Pancreas (tissue), 10 donors: ENCODE measurements around the gene WNT7A. TPM values are rescaled to one million over a fixed set of nuclear protein-coding genes. Genes with fewer than 3 reads are reported as not detected.

ENCODE experiments used
- ATAC-seq, 4 donors: fragments of 200-7000 bp; cut with Tn5 transposase; one replicate each; pipeline versions ENCODE4 v1.8.0 to v1.9.1; 2020; ENCODE audit warnings: mild to moderate bottlenecking in 4 of 4, moderate library complexity in 4 of 4
- DNase-seq, 6 donors: peaks; one replicate each; pipeline ENCODE4 v3.0.0-alpha.2; 2020
- FAIRE-seq: peaks from 2 replicates; lab custom pipeline; 2012; peaks lifted over from hg19 to GRCh38; lab: Jason Lieb, UNC
- H3K27ac ChIP-seq, 4 donors: fragments of 200-600 bp; sonication (generic); 1 replicate in 3 of 4; 2 replicates in 1 of 4; pipeline versions ENCODE4 v1.5.0 to v1.8.0; 2020
- H3K27me3 ChIP-seq, 4 donors: fragments of 200-600 bp; one replicate each; pipeline ENCODE4 v1.8.0; 2021
- H3K36me3 ChIP-seq, 3 donors: fragments of 200-600 bp; sonication (generic) in 1 of 3; one replicate each; pipeline versions ENCODE4 v1.5.0 to v1.8.0; 2020 to 2021
- H3K4me1 ChIP-seq, 3 donors: fragments of 200-600 bp; one replicate each; pipeline ENCODE4 v1.8.0; 2021
- H3K4me3 ChIP-seq, 4 donors: fragments of 200-600 bp; sonication (generic) in 2 of 4; one replicate each; pipeline versions ENCODE4 v1.5.0 to v1.8.0; 2020 to 2021
- H3K9me3 ChIP-seq, 4 donors: fragments of 200-600 bp; one replicate each; pipeline ENCODE4 v1.8.0; 2021
- WGBS, 2 donors: extraction: QIAGEN DNeasy Blood & Tissue Kit; methylation state at CpG; one replicate each; pipeline ENCODE4 v1.1.7; 2013; 5-methylcytosine and 5-hydroxymethylcytosine counted together
- intact Hi-C, 3 donors: fragments of 100-400 bp; cut with DNase I; formaldehyde crosslinking; loops; one replicate each; pipeline versions ENCODE4 v1.11.1 to v1.14.2; 2022
- polyA plus RNA-seq, 2 donors: library from polyadenylated mRNA; stranded (reverse); fragments of 200-250 nt; gene quantifications; one replicate each; pipeline ENCODE4 v1.2.3, GENCODE V29; 2013
- total RNA-seq, 6 donors: library from RNA; stranded (reverse); fragmentation: NEBNext Ultra II Directional in 4 of 6; extraction: Animal tissue kit (Norgen Biotek cat#: 25700) in 4 of 6; gene quantifications; one replicate each; pipeline versions ENCODE4 v1.2.1 to v1.2.4, GENCODE V29; 2021 to 2023
- TF ChIP-seq, protein P1 (sequence below), 4 donors: fragments of 200-600 bp; sonication (generic) in 3 of 4; IDR thresholded peaks; one replicate each; pipeline versions ENCODE4 v1.5.0 to v1.8.0; 2021; ENCODE audit warnings: antibody characterized with exemption in 4 of 4
- donor health status: healthy with polysubstance abuse.
- donor health status: DM: no; HTN: no; CAD: no; lungs with moderate emphysema.
- donor health status: DM: no; HTN: no; CAD: no.
- donor health status: control.
- donor health status: control.
- donor health status: Bipolar disorder and iron deficiency.
- donor health status: DM: yes; HTN: yes; CAD: no.
- donor health status: DM: no; HTN: no; CAD: no.
- donor health status: DM: no; HTN: no; CAD: no.
- donor health status: DM: yes; HTN: yes; CAD: no.

The WNT7A gene
- total and polyA plus RNA-seq, 8 donors: 0.04 to 0.31 (median 0.09) TPM; not detected in 1

DNA sequence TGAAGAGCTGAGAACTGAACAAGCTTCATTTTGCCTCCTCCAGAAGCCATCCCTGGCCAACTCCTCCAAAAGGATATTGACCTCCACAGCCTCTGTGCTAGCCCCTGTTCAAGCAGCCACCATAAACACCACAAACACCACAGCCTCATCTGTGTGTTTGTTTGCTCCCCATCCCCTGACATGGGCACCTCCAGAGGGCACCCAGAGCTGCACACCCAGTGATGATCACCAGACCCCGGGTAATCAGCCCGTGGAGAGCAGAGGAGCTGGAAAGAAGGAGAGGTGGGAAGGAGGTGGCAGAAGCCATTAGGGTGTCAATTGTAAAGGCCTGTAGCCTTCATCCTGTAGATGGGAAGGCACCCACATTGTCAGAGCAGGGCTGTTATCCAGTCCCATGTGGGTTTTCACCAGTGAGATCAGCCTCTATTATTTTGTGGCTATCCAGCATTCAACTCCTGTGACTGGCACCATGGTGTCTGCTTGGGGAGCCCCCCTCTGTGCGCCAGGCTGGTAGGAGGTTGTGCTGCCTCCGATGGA is 6.8 kb upstream of the WNT7A start:
- Histone ChIP-seq H3K36me3 (no peaks in the 10 kb centered on the region), H3K4me3 (no peak overlapping the region), H3K27me3 (no peaks in the 10 kb centered on the region), H3K4me1 (no peaks in the 10 kb centered on the region), H3K9me3 (no peaks in the 10 kb centered on the region), H3K27ac (no peak overlapping the region)
- DNase-seq (peak in 1 of 6 donors; percentile 1), FAIRE-seq (no peak), ATAC-seq (no peak)
- WGBS, 2 donors: 43 to 56% methylated on average over 4 of the region's 4 CpGs
- intact Hi-C loops: loop anchor here in 2 of 3 donors (5.0 to 10.0 kb wide), 2 partner anchors 229 to 392 kb away; no protein-coding TSS in a partner anchor
- TF ChIP-seq, protein P1, sequence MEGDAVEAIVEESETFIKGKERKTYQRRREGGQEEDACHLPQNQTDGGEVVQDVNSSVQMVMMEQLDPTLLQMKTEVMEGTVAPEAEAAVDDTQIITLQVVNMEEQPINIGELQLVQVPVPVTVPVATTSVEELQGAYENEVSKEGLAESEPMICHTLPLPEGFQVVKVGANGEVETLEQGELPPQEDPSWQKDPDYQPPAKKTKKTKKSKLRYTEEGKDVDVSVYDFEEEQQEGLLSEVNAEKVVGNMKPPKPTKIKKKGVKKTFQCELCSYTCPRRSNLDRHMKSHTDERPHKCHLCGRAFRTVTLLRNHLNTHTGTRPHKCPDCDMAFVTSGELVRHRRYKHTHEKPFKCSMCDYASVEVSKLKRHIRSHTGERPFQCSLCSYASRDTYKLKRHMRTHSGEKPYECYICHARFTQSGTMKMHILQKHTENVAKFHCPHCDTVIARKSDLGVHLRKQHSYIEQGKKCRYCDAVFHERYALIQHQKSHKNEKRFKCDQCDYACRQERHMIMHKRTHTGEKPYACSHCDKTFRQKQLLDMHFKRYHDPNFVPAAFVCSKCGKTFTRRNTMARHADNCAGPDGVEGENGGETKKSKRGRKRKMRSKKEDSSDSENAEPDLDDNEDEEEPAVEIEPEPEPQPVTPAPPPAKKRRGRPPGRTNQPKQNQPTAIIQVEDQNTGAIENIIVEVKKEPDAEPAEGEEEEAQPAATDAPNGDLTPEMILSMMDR (IDR thresholded peaks at IDR 0.05): no peak

DNA sequence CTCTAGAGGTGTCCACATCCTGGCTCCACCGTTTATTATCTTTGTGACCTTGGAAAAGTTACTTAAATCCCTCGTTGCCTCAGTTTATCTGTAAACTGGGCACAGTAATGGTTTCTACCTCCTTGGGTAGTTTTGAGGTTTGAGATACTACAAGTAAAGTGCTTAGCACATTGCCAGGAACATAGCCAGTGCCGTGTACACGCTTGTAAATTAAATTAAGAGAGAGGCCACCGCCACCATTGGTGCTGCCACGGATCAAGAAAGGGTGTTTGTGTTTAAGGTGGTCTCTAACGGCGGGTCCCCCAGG is 5.8 kb upstream of the WNT7A start:
- TF ChIP-seq, protein P1 (IDR thresholded peaks at IDR 0.05): no peak
- H3K4me1 ChIP-seq: no peaks in the 10 kb centered on the region
- H3K27ac ChIP-seq: no peak overlapping the region
- H3K27me3 ChIP-seq: peaks cover 0 to 5% (median 0%) of the 10 kb centered on the region in 4 donors
- H3K4me3 ChIP-seq: no peak overlapping the region
- intact Hi-C loops: loop anchor here in 2 of 3 donors (5.0 to 10.0 kb wide), 2 partner anchors 228 to 391 kb away; no protein-coding TSS in a partner anchor
- H3K36me3 ChIP-seq: no peaks in the 10 kb centered on the region
- DNase-seq (peak in 1 of 6 donors; percentile 2), FAIRE-seq (no peak), ATAC-seq (no peak)
- no peaks in the 10 kb centered on the region for H3K9me3 ChIP-seq
- WGBS, 2 donors: 17 to 20% methylated on average over 8 of the region's 8 CpGs

DNA sequence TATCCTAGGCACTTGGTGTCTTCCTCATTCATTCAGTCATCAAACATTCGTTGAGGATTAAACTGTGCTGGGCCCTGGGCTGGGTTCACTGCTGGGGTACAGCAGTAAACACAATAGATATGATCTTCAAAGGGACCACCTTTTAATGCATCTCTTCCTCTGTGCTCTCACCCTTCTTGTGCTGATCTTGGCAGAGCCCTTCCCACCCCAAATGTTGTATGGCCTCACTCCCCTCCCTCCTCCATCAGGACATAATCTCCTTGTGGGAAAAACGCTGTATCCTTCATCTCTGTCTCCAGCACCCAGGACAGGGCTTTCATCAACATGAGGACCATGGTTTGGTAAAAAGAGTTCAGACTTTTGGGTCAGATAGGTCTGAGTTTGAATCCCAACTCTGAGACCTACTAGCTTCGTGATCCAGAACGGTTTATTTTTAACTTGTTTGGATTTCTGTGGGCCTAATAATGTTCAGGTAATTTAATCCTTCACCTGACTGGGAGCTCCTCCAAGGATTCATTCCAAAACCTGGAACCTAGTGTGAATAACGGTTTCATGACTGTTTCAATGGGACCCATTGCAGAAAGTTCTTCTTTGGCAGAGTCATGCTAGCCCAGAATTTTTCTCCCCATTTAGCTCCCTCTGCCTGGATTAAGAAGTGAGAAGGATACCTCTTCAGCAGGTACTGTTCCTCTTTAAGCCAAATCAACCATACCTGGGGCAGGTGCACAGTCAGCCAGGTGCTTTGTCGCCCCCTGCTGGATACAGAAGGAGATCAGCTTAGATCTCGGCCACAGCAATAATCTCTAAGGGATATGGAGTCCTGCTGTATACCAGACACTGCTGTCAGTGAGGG is 5.2 kb upstream of the WNT7A start:
- H3K9me3 ChIP-seq: no peaks in the 10 kb centered on the region
- ATAC-seq: peak; percentile 86 to 95 (median 91)
- H3K27me3 ChIP-seq: peaks cover 0 to 5% (median 0%) of the 10 kb centered on the region in 4 donors
- peak in 5 of 6 donors; percentile 52 to 75 (median 69) for DNase-seq
- intact Hi-C loops: loop anchor here in 2 of 3 donors (5.0 to 10.0 kb wide), 2 partner anchors 228 to 390 kb away; no protein-coding TSS in a partner anchor
- no peaks in the 10 kb centered on the region for H3K36me3 ChIP-seq
- TF ChIP-seq, protein P1 (IDR thresholded peaks at IDR 0.05): peak; percentile 65 to 78 (median 71)
- no peak overlapping the region for H3K4me3 ChIP-seq
- 10 to 17% methylated on average over 7 of the region's 7 CpGs for WGBS, 2 donors
- no peak overlapping the region for H3K27ac ChIP-seq
- no peak for FAIRE-seq
- peaks cover 0 to 3% (median 0%) of the 10 kb centered on the region in 3 donors for H3K4me1 ChIP-seq

DNA sequence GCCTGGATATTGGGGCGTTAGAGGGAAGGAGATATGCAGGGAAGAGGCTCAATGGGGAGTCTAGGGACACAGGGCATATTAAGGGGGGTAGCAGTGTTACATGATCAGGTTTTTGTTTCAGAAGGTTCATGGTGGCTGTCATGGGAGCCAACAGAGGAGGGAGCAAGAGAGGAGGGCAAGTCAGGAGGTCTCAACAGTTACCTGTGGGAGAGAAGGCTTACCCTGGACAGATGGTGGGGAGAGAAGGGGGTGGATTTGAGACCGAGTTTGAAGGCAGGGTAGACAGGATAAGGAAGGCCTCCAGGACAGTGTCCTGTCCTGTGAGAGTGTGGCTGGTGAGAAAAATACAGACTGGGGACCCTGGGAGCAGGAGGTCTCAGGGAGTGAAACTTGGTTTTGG is 3.8 kb upstream of the WNT7A start:
- Histone ChIP-seq H3K36me3 (no peaks in the 10 kb centered on the region), H3K27ac (no peak overlapping the region), H3K9me3 (no peaks in the 10 kb centered on the region), H3K4me3 (no peak overlapping the region), H3K4me1 (peaks cover 0 to 3% (median 0%) of the 10 kb centered on the region in 3 donors), H3K27me3 (peaks cover 0 to 5% (median 0%) of the 10 kb centered on the region in 4 donors)
- intact Hi-C loops: loop anchor here in 1 of 3 donors (5.0 to 10.0 kb wide), 2 partner anchors 226 to 389 kb away; no protein-coding TSS in a partner anchor
- ATAC-seq (no peak), DNase-seq (no peak), FAIRE-seq (no peak)
- 43 to 49% methylated on average over 2 of the region's 2 CpGs for WGBS, 2 donors
- TF ChIP-seq, protein P1 (IDR thresholded peaks at IDR 0.05): no peak
